SIG-M5 treated with dmso at 0.1 percent for 504 hours (cell line): ENCODE data around the gene PLXNA4.

ENCODE experiments used
- DNase-seq: peaks from one replicate; lab custom pipeline; 2025; ENCODE audit not compliant: unreplicated experiment; lab: John Stamatoyannopoulos, UW

The PLXNA4 gene

GRCh38 chr7:132326878-132327589 lies 249.2 kb downstream of the PLXNA4 start:
- no peak for DNase-seq

DNA sequence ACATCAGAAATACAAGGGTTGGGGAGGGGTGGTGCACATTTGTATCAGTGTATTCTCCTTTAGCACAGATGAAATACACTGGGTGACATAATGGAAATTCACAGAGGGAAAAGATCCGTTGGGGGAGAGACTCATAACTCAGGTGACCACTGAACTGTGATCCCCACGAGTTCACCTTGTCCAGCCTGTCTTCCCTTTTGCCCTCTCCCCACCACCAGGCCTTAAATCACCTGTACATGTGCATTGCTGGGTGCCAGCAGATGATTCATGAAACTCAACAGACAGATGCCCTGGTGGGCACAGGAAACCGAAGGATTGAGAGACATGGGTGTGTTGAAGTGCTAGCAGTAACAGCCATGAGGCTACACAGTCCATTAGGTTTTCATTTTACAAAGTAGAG lies 253.3 kb downstream of the PLXNA4 start:
- DNase-seq = no peak

DNA sequence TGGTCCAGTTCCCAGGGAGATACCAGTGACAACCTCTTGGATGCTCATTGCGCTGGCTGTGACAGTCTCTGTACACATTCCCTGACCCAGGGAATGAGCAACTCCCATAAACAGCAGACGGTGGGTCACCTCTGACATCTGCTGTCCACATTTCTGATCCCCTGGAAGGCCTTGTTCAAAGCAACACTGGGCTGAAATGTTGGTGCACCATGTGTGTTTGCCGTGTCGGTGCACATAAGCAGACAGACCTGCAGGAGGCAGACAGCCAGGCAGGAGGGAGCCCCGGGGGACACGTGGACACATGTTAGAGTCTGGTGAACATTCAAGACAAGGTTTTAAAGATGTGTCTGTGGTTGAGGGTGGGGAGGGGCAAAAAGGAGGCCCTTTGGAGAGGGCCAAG lies 254.9 kb downstream of the PLXNA4 start:
- DNase-seq = no peak

DNA sequence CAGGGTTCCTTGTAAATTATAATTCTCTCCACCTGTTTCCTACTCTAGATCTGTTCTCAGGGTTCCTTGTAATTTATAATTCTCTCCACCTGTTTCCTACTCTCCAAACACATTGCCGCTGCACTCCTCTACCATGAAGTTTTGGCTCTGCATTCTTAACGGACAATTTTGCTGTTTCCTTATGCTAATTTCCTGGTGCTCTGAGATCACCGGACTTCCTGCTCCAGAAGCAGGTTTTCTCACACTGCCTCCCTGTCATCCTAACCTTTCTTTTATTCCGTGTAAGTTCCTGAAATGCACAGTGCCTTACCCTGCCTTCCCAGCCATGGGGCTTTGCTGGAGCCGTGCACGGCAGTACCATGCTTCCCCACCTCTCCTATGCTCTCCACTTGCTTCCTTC lies 256.8 kb downstream of the PLXNA4 start:
- DNase-seq = no peak

DNA sequence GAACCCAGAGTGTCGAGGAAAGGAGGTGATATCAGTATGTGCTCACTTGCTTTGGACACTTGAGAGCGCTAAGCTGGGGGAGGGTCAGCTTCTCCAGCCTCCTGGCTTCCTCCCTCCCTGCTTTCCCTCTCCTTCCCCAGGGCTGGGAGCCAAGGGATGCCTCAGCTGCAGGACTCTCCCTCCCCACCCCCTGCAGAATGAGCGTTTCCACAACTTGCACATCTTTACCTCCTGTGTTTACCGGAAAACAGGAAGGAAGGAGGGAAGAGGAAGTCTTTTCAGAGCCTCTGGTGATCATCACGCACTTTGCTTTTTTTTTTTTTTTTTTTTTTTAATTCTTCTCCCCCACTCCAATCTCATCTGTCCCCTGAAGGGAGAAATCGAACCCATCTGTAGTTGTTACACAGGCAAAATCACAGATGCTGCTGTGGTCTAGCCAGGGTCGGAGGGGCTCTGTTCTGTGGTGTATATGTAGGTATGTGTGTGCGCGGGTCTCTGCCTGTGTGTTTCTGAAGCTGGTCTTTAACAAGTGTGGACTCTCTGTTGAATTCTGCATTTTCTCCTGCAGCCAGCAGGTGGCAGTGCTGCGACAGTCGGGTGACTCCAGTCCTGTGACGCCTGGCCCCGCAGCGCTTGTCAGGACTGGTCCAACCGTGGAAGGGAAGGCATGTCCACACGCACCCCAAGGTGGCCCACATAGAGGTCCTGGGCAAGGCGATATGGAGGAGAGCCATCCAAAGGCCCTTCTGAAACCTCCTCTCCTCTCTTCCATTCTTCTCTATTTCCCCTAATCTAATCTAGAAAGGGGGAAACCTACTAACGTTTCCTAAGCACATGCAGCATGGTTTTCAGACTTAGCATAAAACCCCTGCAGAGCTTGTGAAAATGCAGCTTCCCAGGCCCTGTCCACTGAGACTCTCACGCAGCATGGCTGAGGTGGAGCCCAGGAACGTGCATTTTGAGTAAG lies 257.6 kb downstream of the PLXNA4 start:
- DNase-seq = peak; percentile 68

GRCh38 chr7:132317701-132318351 lies 258.4 kb downstream of the PLXNA4 start:
- DNase-seq = no peak

GRCh38 chr7:132312531-132313055 lies 263.7 kb downstream of the PLXNA4 start:
- DNase-seq = no peak

GRCh38 chr7:132311733-132312132 lies 264.5 kb downstream of the PLXNA4 start:
- DNase-seq = no peak

GRCh38 chr7:132309102-132309805 lies 267.0 kb downstream of the PLXNA4 start:
- no peak for DNase-seq

- no peak for DNase-seq
Measured at GRCh38 chr7:132307465-132307864, 268.8 kb downstream of the PLXNA4 start.

GRCh38 chr7:132300599-132301277 lies 275.5 kb downstream of the PLXNA4 start:
- DNase-seq = no peak

GRCh38 chr7:132298790-132299189 lies 277.5 kb downstream of the PLXNA4 start:
- DNase-seq = no peak

DNA sequence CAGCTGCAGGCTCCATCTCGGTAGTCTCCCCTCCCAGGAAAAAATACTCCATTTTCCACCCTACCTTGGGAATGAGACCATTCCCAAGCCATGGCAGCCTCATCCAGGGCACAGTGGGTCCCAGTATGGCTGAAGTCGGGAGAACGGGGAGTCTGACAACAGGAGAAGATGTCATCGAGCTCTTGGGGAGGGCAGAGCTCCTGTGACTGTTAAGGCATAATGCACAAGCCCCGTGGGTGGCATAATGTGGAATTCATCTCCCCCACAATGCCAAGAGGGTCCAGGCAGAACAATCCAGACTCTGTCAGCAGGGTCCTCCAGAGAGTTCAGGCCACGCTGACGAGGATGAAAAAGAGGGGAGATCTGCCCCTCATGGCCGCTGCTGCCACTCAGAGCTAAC lies 279.4 kb downstream of the PLXNA4 start:
- DNase-seq = no peak

GRCh38 chr7:132295175-132295574 lies 281.1 kb downstream of the PLXNA4 start:
- DNase-seq = no peak

GRCh38 chr7:132292803-132293202 lies 283.5 kb downstream of the PLXNA4 start:
- no peak for DNase-seq

DNA sequence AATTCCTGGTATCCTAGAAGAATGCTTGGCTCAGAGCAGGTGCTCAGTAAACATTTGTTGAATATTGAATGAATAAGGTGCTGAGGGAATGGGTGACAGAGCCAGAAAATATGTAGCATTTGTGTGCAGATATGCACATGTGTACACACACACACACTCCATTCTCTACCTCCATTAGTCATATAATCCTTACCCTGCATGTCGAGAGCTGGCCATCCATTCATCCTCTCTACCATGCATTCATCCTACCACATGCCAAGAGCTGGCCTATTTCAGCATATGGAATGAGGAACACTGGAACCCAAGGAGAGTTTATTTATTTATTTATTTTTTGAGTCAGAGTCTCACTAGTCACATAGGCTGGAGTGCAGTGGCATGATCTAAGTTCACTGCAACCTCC lies 284.8 kb downstream of the PLXNA4 start:
- no peak for DNase-seq

DNA sequence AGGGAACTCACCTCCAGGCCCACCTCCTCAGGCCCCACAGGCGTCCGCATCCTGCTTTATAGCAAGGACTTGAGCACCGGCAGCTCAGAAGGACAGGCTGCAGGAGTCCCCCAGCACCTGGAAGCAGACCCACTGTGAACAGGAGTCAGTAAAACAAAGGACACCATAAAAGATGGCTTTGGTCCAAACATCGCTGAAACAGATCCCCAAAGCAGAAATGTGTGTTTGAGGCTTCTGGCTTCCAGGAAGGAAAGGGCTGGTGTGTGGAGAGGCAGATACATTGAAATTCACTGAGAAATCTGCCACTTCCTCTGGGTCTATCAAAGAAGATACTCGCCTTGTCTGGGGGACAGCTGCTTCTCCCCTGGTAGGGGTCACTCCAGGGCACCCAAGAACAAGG lies 286.2 kb downstream of the PLXNA4 start:
- no peak for DNase-seq

GRCh38 chr7:132286836-132287235 lies 289.4 kb downstream of the PLXNA4 start:
- no peak for DNase-seq

GRCh38 chr7:132280335-132280734 lies 295.9 kb downstream of the PLXNA4 start:
- no peak for DNase-seq

- no peak for DNase-seq
Measured at GRCh38 chr7:132279718-132280117, 296.6 kb downstream of the PLXNA4 start.
